OCI-LY3 (cell line): Measurements from ENCODE around the gene NXPE3.

Experiments
- EZH2phosphoT487 ChIP-seq: fragments of 200-600 bp; shearing (Covaris generic); IDR thresholded peaks from 2 replicates; pipeline ENCODE4 v1.6.1; 2018; ENCODE audit warnings: antibody characterized with exemption, mixed run types, low read depth
- TF ChIP-seq, protein P1 (sequence below): fragments of 200-600, 300-600 bp; sonication (generic); IDR thresholded peaks from 2 replicates; pipeline ENCODE4 v1.5.1; 2014; ENCODE audit warnings: antibody characterized with exemption, low read length, low read depth

- TF ChIP-seq, protein P1, sequence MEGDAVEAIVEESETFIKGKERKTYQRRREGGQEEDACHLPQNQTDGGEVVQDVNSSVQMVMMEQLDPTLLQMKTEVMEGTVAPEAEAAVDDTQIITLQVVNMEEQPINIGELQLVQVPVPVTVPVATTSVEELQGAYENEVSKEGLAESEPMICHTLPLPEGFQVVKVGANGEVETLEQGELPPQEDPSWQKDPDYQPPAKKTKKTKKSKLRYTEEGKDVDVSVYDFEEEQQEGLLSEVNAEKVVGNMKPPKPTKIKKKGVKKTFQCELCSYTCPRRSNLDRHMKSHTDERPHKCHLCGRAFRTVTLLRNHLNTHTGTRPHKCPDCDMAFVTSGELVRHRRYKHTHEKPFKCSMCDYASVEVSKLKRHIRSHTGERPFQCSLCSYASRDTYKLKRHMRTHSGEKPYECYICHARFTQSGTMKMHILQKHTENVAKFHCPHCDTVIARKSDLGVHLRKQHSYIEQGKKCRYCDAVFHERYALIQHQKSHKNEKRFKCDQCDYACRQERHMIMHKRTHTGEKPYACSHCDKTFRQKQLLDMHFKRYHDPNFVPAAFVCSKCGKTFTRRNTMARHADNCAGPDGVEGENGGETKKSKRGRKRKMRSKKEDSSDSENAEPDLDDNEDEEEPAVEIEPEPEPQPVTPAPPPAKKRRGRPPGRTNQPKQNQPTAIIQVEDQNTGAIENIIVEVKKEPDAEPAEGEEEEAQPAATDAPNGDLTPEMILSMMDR = no peak
- no peak for TF ChIP-seq EZH2phosphoT487
Observed at GRCh38 chr3:101803939-101804338, 24.9 kb downstream of the NXPE3 start.
